Gastrocnemius medialis (tissue), 4 donors: ENCODE results near the gene PSMD11. TPM values are rescaled to one million over a fixed set of nuclear protein-coding genes. Genes with fewer than 3 reads are reported as not detected.

ENCODE experiments used
- ATAC-seq, 2 donors: fragments of 150-250 bp; one replicate each; pipeline ENCODE4 v1.9.1; 2016
- DNase-seq, 2 donors: peaks; one replicate each; pipeline ENCODE4 v3.0.0-alpha.2; 2019
- H3K27ac ChIP-seq, 4 donors: fragments of 200-600 bp; sonication (generic); 1 replicate in 1 of 4; 2 replicates in 3 of 4; pipeline ENCODE4 v1.5.1; 2016 to 2018; ENCODE audit warnings: mild to moderate bottlenecking in 2 of 4, moderate library complexity in 1 of 4
- H3K27me3 ChIP-seq, 3 donors: fragments of 200-600 bp; sonication (generic) in 2 of 3; 1 replicate in 1 of 3; 2 replicates in 2 of 3; pipeline versions ENCODE4 v1.5.1 to v1.6.0; 2016 to 2019; ENCODE audit warnings: mild to moderate bottlenecking in 1 of 3, moderate library complexity in 1 of 3
- H3K36me3 ChIP-seq, 2 donors: fragments of 200-600 bp; sonication (generic) in 1 of 2; one replicate each; pipeline ENCODE4 v1.5.1; 2017 to 2018
- H3K4me1 ChIP-seq, 2 donors: fragments of 200-600 bp; sonication (generic) in 1 of 2; one replicate each; pipeline ENCODE4 v1.5.1; 2016 to 2017; ENCODE audit warnings: mild to moderate bottlenecking in 2 of 2
- H3K4me3 ChIP-seq, 4 donors: fragments of 200-600 bp; sonication (generic) in 3 of 4; 1 replicate in 1 of 4; 2 replicates in 3 of 4; pipeline ENCODE4 v1.5.1; 2016 to 2019; ENCODE audit warnings: mild to moderate bottlenecking in 2 of 4
- H3K9me3 ChIP-seq, 3 donors: fragments of 200-600 bp; sonication (generic) in 2 of 3; 1 replicate in 1 of 3; 2 replicates in 2 of 3; pipeline ENCODE4 v1.5.1; 2016 to 2019
- POLR2A ChIP-seq, 2 donors: fragments of 450-650 bp; IDR thresholded peaks; one replicate each; pipeline ENCODE4 v1.6.1; 2017; ENCODE audit warnings: antibody characterized with exemption in 2 of 2, mild to moderate bottlenecking in 2 of 2, moderate library complexity in 2 of 2
- in situ Hi-C, 4 donors: fragments of 200-750 bp; cut with MboI; loops; one replicate each; pipeline versions ENCODE4 v1.15.0 to v1.8.0; 2017; ENCODE audit warnings: low sequenced_read_pairs in 4 of 4
- intact Hi-C: fragments of 100-400 bp; cut with DNase I; formaldehyde crosslinking; loops from one replicate; pipeline ENCODE4 v1.15.1; 2023; ENCODE audit warnings: low total_unique reads
- total RNA-seq, 4 donors: library from RNA; depleted of rRNA; stranded (reverse); fragments of >200 nt; gene quantifications; one replicate each; pipeline versions ENCODE4 v1.1.0 to v1.2.3, GENCODE V29; 2016
- TF ChIP-seq, protein P1 (sequence below), 5 experiments: fragments of 450-650 bp in 3 of 5; fragments of 200-600 bp in 2 of 5; sonication (generic) in 2 of 5; IDR thresholded peaks in 4 of 5; conservative IDR thresholded peaks in 1 of 5; 1 replicate in 4 of 5; 2 replicates in 1 of 5; pipeline ENCODE4 v1.5.1; 2016 to 2019; ENCODE audit warnings: antibody characterized with exemption in 5 of 5, mild to moderate bottlenecking in 3 of 5, moderate library complexity in 3 of 5

Gene PSMD11
- total RNA-seq, 4 donors from 2014 or later, result 81.7 to 215 (median 191) TPM

DNA sequence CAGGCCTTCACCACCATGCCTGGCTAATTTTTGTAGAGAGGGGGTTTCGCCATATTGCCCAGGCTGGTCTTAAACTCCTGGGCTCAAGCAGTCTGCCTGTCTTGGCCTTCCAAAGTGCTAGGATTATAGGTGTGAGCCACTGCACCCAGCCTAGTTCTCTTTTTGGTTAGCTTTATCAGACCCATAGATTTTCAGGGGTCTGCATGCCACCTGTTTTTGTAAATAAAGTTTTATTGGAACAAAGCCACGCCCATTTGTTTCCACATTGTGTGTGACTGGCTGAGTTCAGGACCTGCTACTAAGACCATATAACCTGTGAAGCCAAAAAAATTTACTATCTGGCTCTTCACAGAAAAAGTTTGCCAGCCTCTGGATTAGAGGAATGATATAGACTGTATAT is 7.6 kb downstream of the PSMD11 start:
- Histone ChIP-seq H3K4me1 (peaks cover 18 to 27% of the 10 kb centered on the region in 2 donors), H3K4me3 (no peak overlapping the region), H3K27me3 (no peaks in the 10 kb centered on the region), H3K36me3 (peaks cover 0 to 98% of the 10 kb centered on the region in 2 donors), H3K9me3 (no peaks in the 10 kb centered on the region), H3K27ac (peak overlapping the region in 1 of 4 donors; percentile 2)
- DNase-seq (no peak), ATAC-seq (no peak)
- intact Hi-C loops, result no loop called here
- in situ Hi-C loops, result loop anchor here in 1 of 4 donors (25.0 kb wide), 1 partner anchor 310 kb away; no protein-coding TSS in a partner anchor
- TF ChIP-seq, protein P1, sequence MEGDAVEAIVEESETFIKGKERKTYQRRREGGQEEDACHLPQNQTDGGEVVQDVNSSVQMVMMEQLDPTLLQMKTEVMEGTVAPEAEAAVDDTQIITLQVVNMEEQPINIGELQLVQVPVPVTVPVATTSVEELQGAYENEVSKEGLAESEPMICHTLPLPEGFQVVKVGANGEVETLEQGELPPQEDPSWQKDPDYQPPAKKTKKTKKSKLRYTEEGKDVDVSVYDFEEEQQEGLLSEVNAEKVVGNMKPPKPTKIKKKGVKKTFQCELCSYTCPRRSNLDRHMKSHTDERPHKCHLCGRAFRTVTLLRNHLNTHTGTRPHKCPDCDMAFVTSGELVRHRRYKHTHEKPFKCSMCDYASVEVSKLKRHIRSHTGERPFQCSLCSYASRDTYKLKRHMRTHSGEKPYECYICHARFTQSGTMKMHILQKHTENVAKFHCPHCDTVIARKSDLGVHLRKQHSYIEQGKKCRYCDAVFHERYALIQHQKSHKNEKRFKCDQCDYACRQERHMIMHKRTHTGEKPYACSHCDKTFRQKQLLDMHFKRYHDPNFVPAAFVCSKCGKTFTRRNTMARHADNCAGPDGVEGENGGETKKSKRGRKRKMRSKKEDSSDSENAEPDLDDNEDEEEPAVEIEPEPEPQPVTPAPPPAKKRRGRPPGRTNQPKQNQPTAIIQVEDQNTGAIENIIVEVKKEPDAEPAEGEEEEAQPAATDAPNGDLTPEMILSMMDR (IDR thresholded peaks at IDR 0.05 in 4 of 5, conservative IDR thresholded peaks at IDR 0.05 in 1 of 5), result no peak
- no peak for TF ChIP-seq POLR2A (IDR thresholded peaks at IDR 0.05)

DNA sequence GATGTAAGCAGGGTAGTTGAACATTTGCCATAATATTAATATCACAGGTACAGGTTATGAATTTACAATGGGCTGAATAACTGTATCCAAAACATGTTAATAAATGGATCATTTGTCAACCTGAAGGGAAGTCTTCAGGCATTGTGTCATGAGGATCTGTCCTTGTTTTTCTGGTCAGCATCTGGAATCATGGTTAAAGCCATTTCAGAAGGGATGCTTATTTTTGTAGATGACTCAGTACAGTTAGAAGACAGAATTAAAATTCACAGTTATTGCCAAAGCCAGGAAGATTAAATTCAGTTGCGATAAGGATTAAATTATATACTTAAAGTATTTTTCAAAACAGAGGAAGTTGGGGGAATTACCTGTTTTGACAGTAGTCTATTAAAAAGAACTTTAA is 8.0 kb downstream of the PSMD11 start:
- peak overlapping the region in 1 of 4 donors; percentile 2 for H3K27ac ChIP-seq
- no peaks in the 10 kb centered on the region for H3K27me3 ChIP-seq
- no peak for TF ChIP-seq POLR2A (IDR thresholded peaks at IDR 0.05)
- TF ChIP-seq, protein P1 (IDR thresholded peaks at IDR 0.05 in 4 of 5, conservative IDR thresholded peaks at IDR 0.05 in 1 of 5), result no peak
- intact Hi-C loops (no loop called here), in situ Hi-C loops (loop anchor here in 1 of 4 donors (25.0 kb wide), 1 partner anchor 310 kb away; no protein-coding TSS in a partner anchor)
- peaks cover 14 to 23% of the 10 kb centered on the region in 2 donors for H3K4me1 ChIP-seq
- peaks cover 0 to 98% of the 10 kb centered on the region in 2 donors for H3K36me3 ChIP-seq
- H3K4me3 ChIP-seq, result no peak overlapping the region
- H3K9me3 ChIP-seq, result no peaks in the 10 kb centered on the region
- ATAC-seq (no peak), DNase-seq (no peak)

DNA sequence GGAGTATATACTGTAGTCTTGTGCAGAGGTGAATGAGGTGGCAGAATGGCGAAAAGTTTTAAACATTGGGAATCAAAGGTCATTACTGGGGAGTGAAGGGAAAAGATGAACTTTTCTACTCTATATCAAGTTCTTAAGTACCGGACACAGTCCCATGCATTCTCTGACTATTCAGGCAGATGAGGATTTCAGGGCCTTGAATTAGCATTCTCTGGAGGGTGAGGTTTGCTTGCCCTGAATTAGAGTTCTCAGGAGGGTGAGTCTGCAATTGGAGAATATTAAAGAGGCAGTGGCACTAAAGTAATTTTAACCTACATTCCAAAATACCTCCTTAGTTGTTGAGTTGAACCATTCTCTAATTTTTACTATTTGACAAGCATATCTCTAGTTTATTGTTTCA is 9.1 kb downstream of the PSMD11 start:
- H3K4me3 ChIP-seq, result no peak overlapping the region
- in situ Hi-C loops (loop anchor here in 1 of 4 donors (25.0 kb wide), 1 partner anchor 309 kb away; no protein-coding TSS in a partner anchor), intact Hi-C loops (no loop called here)
- H3K27me3 ChIP-seq, result no peaks in the 10 kb centered on the region
- H3K9me3 ChIP-seq, result no peaks in the 10 kb centered on the region
- H3K4me1 ChIP-seq, result peaks cover 9 to 16% of the 10 kb centered on the region in 2 donors
- ATAC-seq, result no peak
- H3K27ac ChIP-seq, result no peak overlapping the region
- TF ChIP-seq POLR2A (IDR thresholded peaks at IDR 0.05), result no peak
- TF ChIP-seq, protein P1 (IDR thresholded peaks at IDR 0.05 in 4 of 5, conservative IDR thresholded peaks at IDR 0.05 in 1 of 5), result no peak
- DNase-seq, result no peak
- H3K36me3 ChIP-seq, result peaks cover 0 to 96% of the 10 kb centered on the region in 2 donors

DNA sequence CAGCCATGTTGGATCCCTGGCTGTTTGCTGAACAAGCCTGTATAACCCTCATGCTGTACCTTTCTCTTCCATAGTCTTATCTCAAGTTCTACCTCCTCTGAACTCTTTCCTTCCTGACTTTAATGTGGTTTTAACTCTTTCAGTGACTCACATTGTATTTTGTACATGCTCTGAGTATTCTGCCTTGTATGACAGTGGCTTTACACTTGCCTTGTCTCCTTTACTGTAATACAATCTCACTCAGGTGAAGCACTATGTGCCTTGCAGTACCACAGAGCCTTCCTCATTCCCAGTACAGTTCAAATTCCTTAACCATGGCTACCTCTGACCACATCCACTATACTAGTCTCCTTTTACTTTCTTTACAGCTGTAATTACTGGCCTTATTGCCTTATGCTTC is 14.1 kb downstream of the PSMD11 start:
- DNase-seq (no peak), ATAC-seq (no peak)
- H3K9me3 ChIP-seq, result no peaks in the 10 kb centered on the region
- no peaks in the 10 kb centered on the region for H3K27me3 ChIP-seq
- TF ChIP-seq POLR2A (IDR thresholded peaks at IDR 0.05), result no peak
- TF ChIP-seq, protein P1 (IDR thresholded peaks at IDR 0.05 in 4 of 5, conservative IDR thresholded peaks at IDR 0.05 in 1 of 5), result no peak
- H3K4me3 ChIP-seq, result no peak overlapping the region
- in situ Hi-C loops, result loop anchor here in 1 of 4 donors (25.0 kb wide), 1 partner anchor 304 kb away; no protein-coding TSS in a partner anchor
- H3K4me1 ChIP-seq, result peaks cover 0 to 4% of the 10 kb centered on the region in 2 donors
- no peak overlapping the region for H3K27ac ChIP-seq
- intact Hi-C loops, result no loop called here
- peaks cover 0 to 73% of the 10 kb centered on the region in 2 donors for H3K36me3 ChIP-seq
